Activated gamma-delta T cell treated with anti-CD3 and anti-CD28 coated beads, Interleukin-2, amount 50 U/mL, for 16 hours (primary cell): ENCODE measurements around the gene GFOD2.
"Not testable (repeated sequence)": the region's sequence is repeated elsewhere in the genome, so short reads cannot be mapped to it uniquely, and the experiment has no call there.

Source experiments
- DNase-seq: peaks from one replicate; pipeline ENCODE4 v3.0.0-alpha.2; 2020; ENCODE audit warnings: low read depth

Gene GFOD2

GRCh38 chr16:67701420-67701819, 17.7 kb downstream of the GFOD2 start:
- DNase-seq, result no peak

- DNase-seq, result no peak
Observed at GRCh38 chr16:67699265-67699664, 19.9 kb downstream of the GFOD2 start.

- DNase-seq, result no peak
Observed at GRCh38 chr16:67697422-67698185, 21.5 kb downstream of the GFOD2 start.

GRCh38 chr16:67694611-67695010, 24.5 kb downstream of the GFOD2 start:
- no peak for DNase-seq

GRCh38 chr16:67693517-67694285, 25.4 kb downstream of the GFOD2 start:
- DNase-seq, result not testable (repeated sequence)

- no peak for DNase-seq
Observed at GRCh38 chr16:67685388-67686112, 33.6 kb downstream of the GFOD2 start.

GRCh38 chr16:67683767-67684166, 35.3 kb downstream of the GFOD2 start:
- no peak for DNase-seq

GRCh38 chr16:67679935-67680897, 38.9 kb downstream of the GFOD2 start:
- no peak for DNase-seq

- no peak for DNase-seq
Observed at GRCh38 chr16:67678354-67679023, 40.6 kb downstream of the GFOD2 start.

GRCh38 chr16:67677712-67678111, 41.4 kb downstream of the GFOD2 start:
- DNase-seq, result no peak

- no peak for DNase-seq
Observed at GRCh38 chr16:67676939-67677338, 42.2 kb downstream of the GFOD2 start.

GRCh38 chr16:67676516-67676915, 42.6 kb downstream of the GFOD2 start:
- DNase-seq, result no peak

- no peak for DNase-seq
Observed at GRCh38 chr16:67675999-67676398, 43.1 kb downstream of the GFOD2 start.

GRCh38 chr16:67675579-67675935, 43.6 kb downstream of the GFOD2 start:
- DNase-seq, result no peak

GRCh38 chr16:67674851-67675578, 44.1 kb downstream of the GFOD2 start:
- DNase-seq, result no peak

- no peak for DNase-seq
Observed at GRCh38 chr16:67673712-67674580, 45.2 kb downstream of the GFOD2 start.

GRCh38 chr16:67672739-67673662, 46.1 kb downstream of the GFOD2 start:
- DNase-seq, result no peak

GRCh38 chr16:67672306-67672705, 46.8 kb downstream of the GFOD2 start:
- no peak for DNase-seq
